Coronary artery (tissue), 2 donors: ENCODE measurements around the gene CFAP61.

ENCODE experiments used
- DNase-seq: peaks from one replicate; pipeline ENCODE4 v3.0.0-alpha.2; 2017; ENCODE audit warnings: low spot score
- H3K27ac ChIP-seq, 2 donors: fragments of 200-600 bp; sonication (generic); one replicate each; pipeline ENCODE4 v1.5.1; 2016 to 2019
- H3K4me3 ChIP-seq: fragments of 200-600 bp; sonication (generic); 2 replicates; pipeline ENCODE4 v1.5.1; 2016; ENCODE audit warnings: mild to moderate bottlenecking, moderate library complexity
- TF ChIP-seq, protein P1 (sequence below): fragments of 200-600 bp; sonication (generic); IDR thresholded peaks from one replicate; pipeline ENCODE4 v1.5.1; 2019; ENCODE audit warnings: antibody characterized with exemption

The CFAP61 gene

DNA sequence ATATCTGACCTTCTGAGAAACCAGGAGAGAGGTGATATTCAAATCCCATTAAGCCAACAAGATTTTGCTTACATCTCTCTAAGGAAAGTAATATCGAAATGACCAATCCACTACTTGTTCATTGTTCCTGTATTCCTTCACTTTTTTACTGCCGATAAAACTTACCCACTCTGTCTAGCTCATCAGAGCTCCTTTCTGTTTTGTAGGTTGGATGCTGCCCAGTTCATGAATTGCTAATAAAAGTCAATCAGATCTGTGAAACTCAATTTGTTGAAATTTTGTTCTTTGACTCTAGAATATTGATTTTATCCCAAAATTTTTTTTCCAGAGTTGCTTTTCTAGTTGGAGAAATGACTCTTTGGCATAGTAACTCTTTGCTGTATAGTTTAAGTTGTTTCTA lies 166.7 kb downstream of the CFAP61 start:
- Histone ChIP-seq H3K27ac (no peak overlapping the region), H3K4me3 (no peak overlapping the region)
- TF ChIP-seq, protein P1, sequence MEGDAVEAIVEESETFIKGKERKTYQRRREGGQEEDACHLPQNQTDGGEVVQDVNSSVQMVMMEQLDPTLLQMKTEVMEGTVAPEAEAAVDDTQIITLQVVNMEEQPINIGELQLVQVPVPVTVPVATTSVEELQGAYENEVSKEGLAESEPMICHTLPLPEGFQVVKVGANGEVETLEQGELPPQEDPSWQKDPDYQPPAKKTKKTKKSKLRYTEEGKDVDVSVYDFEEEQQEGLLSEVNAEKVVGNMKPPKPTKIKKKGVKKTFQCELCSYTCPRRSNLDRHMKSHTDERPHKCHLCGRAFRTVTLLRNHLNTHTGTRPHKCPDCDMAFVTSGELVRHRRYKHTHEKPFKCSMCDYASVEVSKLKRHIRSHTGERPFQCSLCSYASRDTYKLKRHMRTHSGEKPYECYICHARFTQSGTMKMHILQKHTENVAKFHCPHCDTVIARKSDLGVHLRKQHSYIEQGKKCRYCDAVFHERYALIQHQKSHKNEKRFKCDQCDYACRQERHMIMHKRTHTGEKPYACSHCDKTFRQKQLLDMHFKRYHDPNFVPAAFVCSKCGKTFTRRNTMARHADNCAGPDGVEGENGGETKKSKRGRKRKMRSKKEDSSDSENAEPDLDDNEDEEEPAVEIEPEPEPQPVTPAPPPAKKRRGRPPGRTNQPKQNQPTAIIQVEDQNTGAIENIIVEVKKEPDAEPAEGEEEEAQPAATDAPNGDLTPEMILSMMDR = no peak
- no peak for DNase-seq

DNA sequence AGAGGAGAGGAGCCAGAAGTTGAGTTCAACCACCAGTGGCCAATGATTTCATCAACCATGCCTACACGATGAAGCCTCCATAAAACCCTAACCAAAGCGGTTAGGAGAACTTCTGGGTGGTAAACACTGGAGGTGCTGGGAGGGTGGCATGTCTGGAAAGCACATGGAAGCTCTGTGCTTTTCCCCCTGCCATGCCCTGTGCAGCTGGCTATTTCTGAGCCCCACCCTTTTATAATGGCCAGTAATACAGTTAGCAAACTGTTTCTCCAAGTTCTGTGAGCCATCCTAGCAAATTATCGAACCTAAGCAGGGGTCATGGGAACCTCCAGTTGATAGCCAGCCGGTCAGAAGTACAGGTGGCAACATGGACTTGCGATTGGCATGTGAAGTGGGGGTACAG lies 167.8 kb downstream of the CFAP61 start:
- no peak overlapping the region for H3K27ac ChIP-seq
- H3K4me3 ChIP-seq = no peak overlapping the region
- TF ChIP-seq, protein P1 = no peak
- DNase-seq = no peak

DNA sequence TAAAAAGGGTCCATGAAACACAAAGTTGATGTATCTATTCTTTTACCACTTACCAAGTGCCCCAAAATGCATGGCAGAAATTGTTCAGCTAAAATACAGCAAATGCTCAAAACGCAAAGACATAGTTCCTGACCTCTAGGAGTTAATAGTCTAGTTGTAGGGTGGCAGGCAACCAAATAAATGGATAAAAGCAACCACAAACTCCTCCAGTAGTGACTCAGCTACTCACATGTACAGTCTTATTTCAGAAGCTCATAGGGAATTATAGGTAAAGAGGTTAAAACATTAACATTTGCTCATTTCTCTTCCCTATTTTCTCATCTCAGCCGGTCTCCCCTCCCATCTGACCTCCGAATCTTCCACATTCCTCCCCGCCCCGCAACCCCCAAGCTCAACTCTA lies 171.6 kb downstream of the CFAP61 start:
- DNase-seq = no peak
- Histone ChIP-seq H3K27ac (no peak overlapping the region), H3K4me3 (no peak overlapping the region)
- TF ChIP-seq, protein P1 = no peak

DNA sequence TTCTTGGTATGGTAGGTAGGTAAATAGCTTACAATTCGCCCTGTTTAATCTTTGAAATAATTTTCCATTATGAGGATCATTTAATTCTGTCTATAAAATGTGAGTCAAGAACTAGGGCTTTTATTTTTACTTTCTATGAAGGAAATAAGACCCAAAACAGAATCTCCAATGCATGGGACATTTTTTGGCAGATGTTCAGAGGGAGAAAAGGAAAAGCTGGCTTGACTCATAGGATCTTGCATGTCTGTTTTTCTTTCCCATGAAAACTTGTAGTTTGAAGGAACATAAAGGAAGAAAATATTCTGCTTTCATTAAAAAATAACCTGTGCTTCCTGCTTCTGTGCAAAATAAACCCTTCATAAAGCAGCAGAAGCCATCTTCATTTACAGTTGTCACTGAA lies 172.5 kb downstream of the CFAP61 start:
- TF ChIP-seq, protein P1 = no peak
- H3K27ac ChIP-seq = no peak overlapping the region
- DNase-seq = no peak
- no peak overlapping the region for H3K4me3 ChIP-seq

DNA sequence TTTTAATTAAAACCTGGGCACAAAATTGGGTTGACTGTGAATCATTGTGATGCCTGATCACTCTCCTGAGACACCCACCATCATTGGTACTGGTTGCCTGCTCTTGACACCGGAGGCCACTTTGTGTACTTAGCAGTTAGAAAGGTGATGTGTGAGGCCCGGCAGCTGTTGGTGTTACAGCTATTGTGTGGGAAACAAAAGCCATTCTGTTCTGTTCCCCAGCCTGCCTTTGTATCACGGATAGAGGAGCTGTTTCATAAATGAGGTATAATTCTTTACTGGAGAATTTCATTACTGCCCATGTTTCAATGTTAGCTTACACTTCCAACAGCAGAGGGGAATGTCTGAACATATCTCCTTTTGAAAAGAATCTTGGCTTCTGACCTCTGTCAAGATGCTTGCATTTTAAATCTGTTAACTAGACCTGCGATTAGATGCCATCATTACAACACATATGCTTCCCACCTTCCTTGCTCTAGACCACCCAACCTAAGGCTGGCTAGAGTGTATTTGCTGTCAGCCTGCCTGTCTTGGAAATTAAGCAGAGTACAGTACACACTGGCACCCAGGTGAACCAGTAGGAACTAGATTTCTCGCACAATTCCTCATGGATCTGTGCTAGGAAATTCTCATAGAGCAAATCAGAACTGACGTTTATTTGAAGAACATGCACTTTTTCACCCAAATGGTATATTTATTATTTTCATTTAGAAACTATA lies 173.2 kb downstream of the CFAP61 start:
- Histone ChIP-seq H3K4me3 (no peak overlapping the region), H3K27ac (no peak overlapping the region)
- DNase-seq = no peak
- TF ChIP-seq, protein P1 = no peak

DNA sequence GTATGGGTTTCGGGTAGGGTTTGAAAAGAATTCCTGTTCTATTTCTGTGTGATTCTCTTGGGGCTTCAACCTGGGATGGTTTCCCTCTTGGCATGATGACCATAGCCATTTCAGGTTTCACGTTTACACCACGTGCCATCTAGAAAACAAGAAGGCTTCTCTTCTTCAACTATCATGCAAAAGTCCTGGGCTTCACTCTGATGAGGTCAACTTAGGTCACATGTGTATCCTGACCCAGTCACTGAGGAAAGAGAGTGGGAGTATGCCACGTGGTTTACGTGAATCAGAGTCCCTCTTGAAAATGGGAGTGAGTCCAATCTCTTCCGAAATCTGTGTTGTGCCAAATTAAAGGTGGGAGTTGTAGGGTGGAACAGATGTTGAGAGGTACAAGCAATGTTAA lies 174.2 kb downstream of the CFAP61 start:
- Histone ChIP-seq H3K27ac (no peak overlapping the region), H3K4me3 (no peak overlapping the region)
- TF ChIP-seq, protein P1 = no peak
- no peak for DNase-seq

DNA sequence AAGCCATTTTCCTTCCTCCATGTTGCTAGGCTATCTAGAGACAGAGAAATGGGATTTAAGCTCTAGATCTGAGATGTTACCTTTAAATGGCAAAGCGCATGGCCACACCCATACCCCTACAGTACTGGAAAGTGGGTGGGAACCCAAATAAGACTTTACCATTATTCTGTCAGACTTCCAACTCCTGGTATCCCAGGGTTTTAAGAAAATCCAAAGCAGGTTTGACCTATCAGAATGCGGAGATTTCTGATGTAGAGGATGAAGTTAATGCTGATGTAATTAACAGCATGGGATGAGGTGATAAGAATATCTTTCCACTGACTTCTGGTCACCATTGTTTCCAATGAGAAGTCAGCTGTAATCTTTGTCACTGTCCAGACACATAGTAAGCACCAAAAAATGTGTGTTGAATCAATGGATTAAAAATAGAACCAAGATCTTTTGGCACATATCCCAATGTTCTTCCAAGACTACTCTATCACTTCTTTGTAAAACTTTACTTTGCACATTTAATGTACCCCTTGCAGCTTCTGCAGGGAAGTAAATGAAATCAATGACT lies 174.8 kb downstream of the CFAP61 start:
- TF ChIP-seq, protein P1 = no peak
- no peak overlapping the region for H3K4me3 ChIP-seq
- DNase-seq = no peak
- H3K27ac ChIP-seq = no peak overlapping the region
